PFSK-1 (cell line): ENCODE results near the gene SLC39A5.

Experiments used
- FOXP2 ChIP-seq: optimal IDR thresholded peaks from 2 replicates; pipeline ENCODE3; 2011; ENCODE audit warnings: borderline replicate concordance, control low read depth, inconsistent platforms; ENCODE audit not compliant: insufficient read depth; ENCODE audit errors: extremely low read length, extremely low read depth
- POLR2AphosphoS5 ChIP-seq: IDR thresholded peaks from 2 replicates; pipeline ENCODE4 v1.6.1; 2012; ENCODE audit warnings: low read depth, mild to moderate bottlenecking, control low read depth, low read length, moderate library complexity
- REST ChIP-seq, 2 experiments: IDR thresholded peaks; 2 replicates each; pipeline versions ENCODE4 v1.6.1 to v1.8.0; 2011 to 2012; ENCODE audit warnings: low read depth in 2 of 2, low read length in 2 of 2, control low read depth in 1 of 2, inconsistent platforms in 1 of 2, mild to moderate bottlenecking in 1 of 2, moderate library complexity in 1 of 2; ENCODE audit not compliant: insufficient read depth in 1 of 2
- SIN3A ChIP-seq: IDR thresholded peaks from 2 replicates; pipeline ENCODE4 v1.6.1; 2012; ENCODE audit warnings: mild to moderate bottlenecking, low read length, moderate library complexity, borderline replicate concordance; ENCODE audit not compliant: insufficient read depth
- TAF1 ChIP-seq: IDR thresholded peaks from 2 replicates; pipeline ENCODE4 v1.6.1; 2012; ENCODE audit warnings: low read length, control low read depth, borderline replicate concordance; ENCODE audit not compliant: insufficient read depth

Gene SLC39A5

GRCh38 chr12:56248711-56249110 lies 18.9 kb downstream of the SLC39A5 start:
- TF ChIP-seq FOXP2 (no peak), POLR2AphosphoS5 (no peak)

GRCh38 chr12:56252649-56253048 lies 22.8 kb downstream of the SLC39A5 start:
- TF ChIP-seq TAF1 (no peak), REST (IDR thresholded peaks at IDR 0.05; ENCODE audit: insufficient read depth in 1 of 2, low read depth in 2 of 2, low read length in 2 of 2) (no peak), POLR2AphosphoS5 (no peak), FOXP2 (no peak), SIN3A (no peak)

- TF ChIP-seq TAF1 (no peak), REST (IDR thresholded peaks at IDR 0.05; ENCODE audit: insufficient read depth in 1 of 2, low read depth in 2 of 2, low read length in 2 of 2) (no peak), POLR2AphosphoS5 (no peak), FOXP2 (no peak), SIN3A (no peak)
Observed at GRCh38 chr12:56253091-56253490, 23.2 kb downstream of the SLC39A5 start.

DNA sequence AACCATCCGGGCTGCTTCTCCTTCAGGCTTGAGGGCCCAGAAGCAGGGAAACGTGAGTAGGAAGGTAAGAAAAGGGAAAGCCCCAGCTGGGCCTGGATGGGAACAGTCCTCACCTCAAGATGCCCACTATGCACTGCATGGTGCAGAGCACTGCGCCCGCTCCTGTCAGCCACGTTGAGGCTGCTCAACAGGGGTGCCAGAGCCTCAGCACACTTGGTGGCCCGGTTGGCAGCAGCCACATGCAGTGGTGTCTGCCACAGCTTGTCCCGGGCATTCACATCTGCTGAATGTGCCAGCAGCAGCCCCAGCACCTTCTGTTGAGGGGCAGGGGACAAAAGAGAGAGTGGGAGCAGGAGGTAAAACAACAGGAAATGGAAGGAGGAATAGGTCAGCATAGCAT lies 25.8 kb downstream of the SLC39A5 start:
- TF ChIP-seq REST (IDR thresholded peaks at IDR 0.05; ENCODE audit: insufficient read depth in 1 of 2, low read depth in 2 of 2, low read length in 2 of 2), result no peak
- TF ChIP-seq POLR2AphosphoS5, result no peak
- TF ChIP-seq SIN3A, result no peak
- no peak for TF ChIP-seq FOXP2
- no peak for TF ChIP-seq TAF1

DNA sequence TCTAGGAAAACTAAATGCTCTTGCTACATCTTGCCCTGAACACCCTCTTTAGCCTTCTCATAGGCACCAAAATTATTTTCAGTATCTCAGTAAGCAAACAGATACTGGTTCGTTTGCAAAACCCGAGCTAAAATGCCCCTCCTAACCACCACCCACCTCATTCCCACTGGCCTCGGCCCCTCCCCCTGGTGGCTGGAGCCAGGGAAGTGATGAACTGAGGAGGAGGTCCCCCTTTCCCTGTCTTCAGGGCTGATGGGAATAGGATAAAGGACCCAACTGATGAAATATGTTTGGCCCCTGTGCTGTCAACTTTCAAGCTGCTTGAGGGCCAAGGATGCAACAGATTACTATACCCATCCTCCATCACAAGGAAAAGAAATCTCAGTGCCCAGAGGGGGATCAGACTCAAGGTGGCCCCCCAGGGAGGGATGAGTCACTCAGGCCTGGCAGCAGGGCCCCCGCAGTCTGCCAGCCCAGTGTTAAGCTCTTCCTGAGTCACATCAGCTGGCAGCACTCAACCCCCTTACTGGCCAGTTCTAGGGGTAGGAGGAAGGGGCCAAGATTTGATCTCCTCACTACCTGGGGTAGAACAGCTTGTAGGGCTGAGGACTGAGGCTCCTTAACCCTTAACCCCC lies 26.6 kb downstream of the SLC39A5 start:
- TF ChIP-seq REST (IDR thresholded peaks at IDR 0.05; ENCODE audit: insufficient read depth in 1 of 2, low read depth in 2 of 2, low read length in 2 of 2), result no peak
- TF ChIP-seq POLR2AphosphoS5, result no peak
- no peak for TF ChIP-seq TAF1
- no peak for TF ChIP-seq FOXP2
- no peak for TF ChIP-seq SIN3A
